Fibroblast of skin of left quadriceps (primary cell): ENCODE data around the gene DOCK4.
"Not testable (repeated sequence)": the region's sequence is repeated elsewhere in the genome, so short reads cannot be mapped to it uniquely, and the experiment has no call there.

ENCODE experiments used
- DNase-seq, 2 experiments: peaks; one replicate each; pipeline ENCODE4 v3.0.0-alpha.2; 2013; ENCODE audit warnings: low read depth in 2 of 2

The DOCK4 gene, protein sequence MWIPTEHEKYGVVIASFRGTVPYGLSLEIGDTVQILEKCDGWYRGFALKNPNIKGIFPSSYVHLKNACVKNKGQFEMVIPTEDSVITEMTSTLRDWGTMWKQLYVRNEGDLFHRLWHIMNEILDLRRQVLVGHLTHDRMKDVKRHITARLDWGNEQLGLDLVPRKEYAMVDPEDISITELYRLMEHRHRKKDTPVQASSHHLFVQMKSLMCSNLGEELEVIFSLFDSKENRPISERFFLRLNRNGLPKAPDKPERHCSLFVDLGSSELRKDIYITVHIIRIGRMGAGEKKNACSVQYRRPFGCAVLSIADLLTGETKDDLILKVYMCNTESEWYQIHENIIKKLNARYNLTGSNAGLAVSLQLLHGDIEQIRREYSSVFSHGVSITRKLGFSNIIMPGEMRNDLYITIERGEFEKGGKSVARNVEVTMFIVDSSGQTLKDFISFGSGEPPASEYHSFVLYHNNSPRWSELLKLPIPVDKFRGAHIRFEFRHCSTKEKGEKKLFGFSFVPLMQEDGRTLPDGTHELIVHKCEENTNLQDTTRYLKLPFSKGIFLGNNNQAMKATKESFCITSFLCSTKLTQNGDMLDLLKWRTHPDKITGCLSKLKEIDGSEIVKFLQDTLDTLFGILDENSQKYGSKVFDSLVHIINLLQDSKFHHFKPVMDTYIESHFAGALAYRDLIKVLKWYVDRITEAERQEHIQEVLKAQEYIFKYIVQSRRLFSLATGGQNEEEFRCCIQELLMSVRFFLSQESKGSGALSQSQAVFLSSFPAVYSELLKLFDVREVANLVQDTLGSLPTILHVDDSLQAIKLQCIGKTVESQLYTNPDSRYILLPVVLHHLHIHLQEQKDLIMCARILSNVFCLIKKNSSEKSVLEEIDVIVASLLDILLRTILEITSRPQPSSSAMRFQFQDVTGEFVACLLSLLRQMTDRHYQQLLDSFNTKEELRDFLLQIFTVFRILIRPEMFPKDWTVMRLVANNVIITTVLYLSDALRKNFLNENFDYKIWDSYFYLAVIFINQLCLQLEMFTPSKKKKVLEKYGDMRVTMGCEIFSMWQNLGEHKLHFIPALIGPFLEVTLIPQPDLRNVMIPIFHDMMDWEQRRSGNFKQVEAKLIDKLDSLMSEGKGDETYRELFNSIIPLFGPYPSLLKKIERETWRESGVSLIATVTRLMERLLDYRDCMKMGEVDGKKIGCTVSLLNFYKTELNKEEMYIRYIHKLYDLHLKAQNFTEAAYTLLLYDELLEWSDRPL (N-terminal part only)

DNA sequence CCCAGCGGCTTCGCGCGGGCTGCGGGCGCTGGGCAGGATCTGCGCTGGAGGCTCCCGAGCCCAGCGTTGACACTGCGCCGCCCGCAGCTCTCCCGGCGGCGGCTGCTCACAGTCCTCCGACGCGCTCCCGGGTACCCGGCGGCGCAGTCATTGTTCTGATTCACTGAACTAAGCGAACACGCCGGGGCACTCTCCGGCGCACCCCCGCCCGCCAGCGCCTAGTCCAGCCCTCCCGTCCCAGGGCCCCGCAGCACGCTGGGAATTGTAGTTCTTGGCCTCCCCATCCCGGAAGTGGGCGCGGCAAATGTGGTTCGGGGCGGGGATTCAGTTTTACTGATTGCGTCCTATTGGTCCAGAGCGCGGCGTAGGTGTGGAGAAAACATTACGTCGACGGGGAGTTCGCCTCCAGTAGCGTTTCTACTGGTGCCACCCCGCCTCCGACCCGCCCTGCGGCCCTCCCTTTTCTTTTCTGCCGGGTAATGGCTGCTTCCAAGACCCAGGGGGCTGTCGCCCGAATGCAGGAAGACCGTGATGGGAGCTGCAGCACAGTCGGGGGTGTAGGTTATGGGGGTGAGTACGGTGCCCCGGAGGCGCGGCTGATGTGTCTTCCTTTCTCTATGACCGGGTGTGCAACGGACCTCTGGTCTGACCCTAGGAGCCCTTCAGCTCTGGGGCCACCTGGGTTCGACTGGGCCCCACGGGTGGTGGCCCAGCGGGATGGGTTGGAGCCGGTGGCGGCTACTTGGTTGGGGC lies at the start of gene DOCK4, which contains the start of gene ZNF277:
TSS of gene DOCK4 (minus strand) at position 162 of the 753 bp plus-strand sequence. CDS start 261 bp downstream, outside the sequence.
TSS of gene ZNF277 (plus strand) at position 458 of the 753 bp plus-strand sequence. CDS start at position 480, 22 bp downstream.
- peak; percentile 99 for DNase-seq

DNA sequence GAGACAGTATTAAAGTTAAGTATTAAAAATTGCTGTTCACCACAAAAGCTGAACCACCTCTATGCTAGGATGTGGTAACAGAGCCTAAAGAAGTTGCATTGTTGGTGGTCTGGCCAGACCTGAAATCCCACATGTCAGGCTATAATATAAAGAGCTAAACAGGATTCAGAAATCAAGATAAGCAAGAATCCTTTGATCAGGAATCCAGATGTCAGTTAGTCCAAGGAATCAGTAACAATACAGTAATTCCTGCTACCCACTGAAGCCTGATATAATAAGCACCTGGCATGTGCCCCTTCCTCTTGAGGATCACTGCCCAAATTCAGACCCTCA lies 49.2 kb upstream of the DOCK4 start:
- DNase-seq, result no peak

DNA sequence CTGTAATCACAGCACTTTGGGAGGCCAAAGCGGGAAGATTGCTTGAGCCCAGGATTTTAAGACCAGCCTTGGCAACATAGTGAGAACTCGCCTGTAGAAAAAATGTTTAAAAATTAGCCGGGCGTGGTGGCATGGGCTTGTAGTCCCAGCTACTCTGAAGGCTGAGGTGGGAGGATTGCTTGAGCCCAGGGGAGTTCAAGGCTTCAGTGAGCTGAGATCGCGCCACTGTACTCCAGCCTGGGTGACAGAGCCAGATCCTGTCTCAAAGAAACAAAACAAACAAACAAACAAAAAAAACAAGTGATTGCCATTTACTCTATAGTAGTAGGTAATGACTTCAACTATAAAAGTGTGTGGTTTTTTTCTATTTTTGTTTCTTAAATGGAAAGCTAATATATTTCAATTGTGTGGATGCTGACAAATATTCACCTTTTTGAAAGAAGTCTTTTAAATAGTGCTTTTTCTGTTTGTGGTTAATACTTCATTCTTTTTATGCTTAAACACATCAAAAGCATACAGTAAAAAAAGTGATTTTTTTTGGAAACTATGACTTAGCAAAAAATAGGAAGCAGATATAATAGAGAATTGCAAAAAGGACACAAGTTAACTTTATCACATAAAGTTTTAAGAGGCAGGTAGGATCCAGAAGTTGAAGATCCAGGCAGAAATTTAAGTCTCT lies 48.6 kb upstream of the DOCK4 start:
- DNase-seq, result no peak

DNA sequence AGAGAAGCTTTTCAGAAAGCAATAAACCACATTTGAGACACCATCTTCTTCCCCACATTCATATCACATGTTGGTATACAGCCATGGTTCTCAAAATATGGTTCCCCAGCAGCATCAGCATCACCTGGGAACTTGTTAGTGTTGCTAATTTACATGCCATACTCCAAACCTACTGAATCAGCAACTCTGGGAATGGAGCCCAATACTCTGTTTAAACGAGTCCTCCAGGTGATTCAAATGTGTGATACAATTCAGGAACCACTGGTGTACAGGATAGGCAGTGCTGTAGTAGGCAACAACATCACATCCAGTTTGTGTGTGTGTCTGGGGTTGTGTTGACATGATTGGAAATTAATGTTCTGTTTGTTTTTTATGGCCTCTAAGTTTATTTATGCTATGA lies 48.0 kb upstream of the DOCK4 start:
- DNase-seq, result no peak

DNA sequence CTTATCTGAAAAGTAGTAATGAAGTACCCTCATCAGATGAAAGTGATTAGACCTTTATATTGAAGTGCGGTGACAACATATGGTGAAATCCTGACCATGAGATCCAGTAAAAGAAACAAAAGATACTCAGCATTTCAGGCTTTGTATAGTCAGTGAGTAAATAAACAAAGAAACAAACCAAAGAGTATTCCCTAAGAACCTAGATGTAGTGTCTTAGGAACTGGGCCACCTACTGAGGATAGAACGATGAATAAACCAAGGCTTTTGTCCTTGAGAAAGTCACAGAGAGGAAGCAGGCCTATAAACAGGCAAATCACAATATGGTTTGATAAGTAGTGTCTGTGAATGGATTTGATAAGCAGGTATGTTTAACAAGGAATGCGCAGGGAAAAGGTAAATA lies 46.5 kb upstream of the DOCK4 start:
- DNase-seq, result no peak

DNA sequence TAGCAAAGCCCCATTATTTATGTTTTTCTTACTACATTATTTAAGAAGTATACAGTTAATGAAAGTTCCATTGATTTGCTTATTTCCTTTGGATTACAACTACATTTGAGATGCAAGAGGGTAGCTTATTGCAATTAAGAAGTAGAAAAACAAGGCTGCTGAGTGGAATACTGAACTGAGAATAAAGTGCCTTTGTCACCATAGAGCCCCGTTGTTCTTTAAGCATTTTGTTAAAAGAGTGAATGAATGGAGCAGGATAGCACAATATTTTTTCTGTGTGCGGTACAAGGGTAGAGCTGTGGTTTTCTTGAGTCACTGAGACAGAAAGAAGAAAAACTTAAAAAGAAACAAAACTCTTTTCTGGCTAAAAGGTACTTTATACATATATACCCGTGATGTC lies 45.9 kb upstream of the DOCK4 start:
- no peak for DNase-seq

DNA sequence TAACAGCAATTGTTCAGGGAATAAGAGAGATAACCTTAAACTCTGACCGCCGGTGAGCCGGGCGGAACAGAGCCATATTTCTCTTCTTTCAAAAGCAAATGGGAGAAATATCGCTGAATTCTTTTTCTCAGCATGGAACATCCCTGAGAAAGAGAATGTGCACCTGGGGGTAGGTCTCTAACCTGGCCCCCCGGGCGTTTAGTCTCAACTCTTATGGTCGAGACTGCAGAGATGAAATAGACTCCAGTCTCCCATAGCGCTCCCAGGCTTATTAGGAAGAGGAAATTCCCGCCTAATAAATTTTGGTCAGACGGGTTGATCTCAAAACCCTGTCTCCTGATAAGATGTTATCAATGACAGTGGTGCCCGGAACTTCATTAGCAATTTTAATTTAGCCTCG lies 43.8 kb upstream of the DOCK4 start:
- DNase-seq, result not testable (repeated sequence)

DNA sequence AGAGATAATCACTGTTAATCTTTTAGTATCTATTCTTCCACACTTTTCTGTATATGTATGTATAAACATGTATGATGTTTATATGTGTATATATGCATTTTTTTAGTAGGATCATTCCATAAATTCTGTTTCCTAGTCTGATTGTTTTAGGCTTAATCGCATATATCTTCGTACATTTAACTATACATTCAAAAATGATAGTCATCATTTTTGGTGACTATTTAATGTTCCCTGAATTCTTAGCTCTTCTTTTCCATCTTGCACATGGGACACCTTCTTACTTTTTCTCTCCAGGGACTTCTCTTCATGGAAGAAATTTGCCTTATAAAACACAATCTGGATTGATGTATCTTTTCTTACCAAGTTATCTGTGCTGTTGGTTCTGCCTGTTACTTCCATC lies 42.4 kb upstream of the DOCK4 start:
- no peak for DNase-seq

DNA sequence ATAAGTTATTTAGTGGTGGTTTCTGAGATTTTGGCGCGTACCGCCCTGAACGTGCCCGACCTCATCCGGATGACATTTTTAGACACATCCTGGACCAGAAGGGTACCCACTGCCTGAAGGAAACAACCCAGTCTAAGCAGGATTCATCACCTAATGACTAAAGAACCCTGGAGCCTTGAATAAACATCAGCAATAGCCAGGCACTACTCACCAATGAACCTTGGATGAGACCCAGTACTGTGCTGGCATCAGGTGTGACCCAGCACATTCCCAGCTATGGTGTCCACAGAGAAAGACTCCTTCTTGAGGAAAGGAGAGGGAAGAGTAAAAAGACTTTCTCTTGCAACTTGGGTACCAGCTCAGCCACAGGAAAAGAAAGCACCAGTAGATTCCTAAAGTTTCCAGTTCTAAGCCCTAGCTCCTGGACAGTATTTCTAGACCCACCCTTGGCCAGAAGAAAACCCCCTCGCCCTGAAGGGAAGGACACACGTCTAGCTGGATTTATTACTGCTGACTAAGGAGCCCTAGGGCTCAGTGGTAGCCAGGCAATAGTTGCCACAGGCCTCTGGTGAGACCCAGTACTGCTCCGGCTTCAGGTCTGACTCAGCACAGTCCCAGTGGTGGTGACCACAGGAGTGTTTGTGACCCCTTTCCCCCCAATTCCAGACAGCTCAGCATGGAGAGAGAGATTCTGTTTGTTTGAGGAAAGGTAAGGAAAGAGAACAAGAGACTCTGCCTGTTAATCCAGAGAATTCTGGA lies 32.8 kb upstream of the DOCK4 start:
- DNase-seq, result no peak

DNA sequence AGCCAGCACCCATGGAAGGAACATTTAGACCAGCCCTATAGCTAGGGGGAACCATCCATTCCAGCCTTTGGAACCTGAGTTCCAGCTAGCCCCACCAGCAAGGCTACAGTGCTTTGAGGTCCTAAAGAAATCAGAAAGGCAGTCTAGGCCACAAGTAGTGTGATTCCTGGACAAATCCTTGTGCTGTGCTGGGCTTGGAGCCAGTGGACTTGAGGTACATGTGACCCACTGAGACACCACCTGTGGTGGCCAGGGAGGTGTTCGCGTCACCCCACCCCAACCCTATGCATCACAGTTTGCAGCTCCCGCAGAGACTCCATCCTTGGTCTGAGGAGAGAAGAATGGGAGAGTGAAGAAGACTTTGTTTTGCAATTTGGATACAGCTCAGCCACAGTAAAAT lies 32.1 kb upstream of the DOCK4 start:
- no peak for DNase-seq

DNA sequence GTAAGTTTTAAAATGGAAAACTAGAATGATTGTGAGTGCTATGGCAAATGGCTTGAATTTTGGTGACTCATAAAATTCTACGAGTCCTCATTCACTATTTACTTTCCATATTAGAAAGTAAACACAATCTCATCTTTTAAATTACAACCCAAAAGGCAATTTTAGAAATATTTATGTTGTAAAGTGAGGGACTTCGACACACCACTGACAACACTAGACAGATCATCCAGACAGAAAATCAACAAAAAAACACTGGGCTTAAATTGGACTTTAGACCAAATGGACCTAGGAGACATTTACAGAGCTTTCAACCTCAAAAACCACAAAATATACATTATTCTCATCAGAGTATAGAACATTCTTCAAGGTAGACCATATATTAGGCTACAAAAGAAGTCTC lies 30.4 kb upstream of the DOCK4 start:
- DNase-seq, result no peak

DNA sequence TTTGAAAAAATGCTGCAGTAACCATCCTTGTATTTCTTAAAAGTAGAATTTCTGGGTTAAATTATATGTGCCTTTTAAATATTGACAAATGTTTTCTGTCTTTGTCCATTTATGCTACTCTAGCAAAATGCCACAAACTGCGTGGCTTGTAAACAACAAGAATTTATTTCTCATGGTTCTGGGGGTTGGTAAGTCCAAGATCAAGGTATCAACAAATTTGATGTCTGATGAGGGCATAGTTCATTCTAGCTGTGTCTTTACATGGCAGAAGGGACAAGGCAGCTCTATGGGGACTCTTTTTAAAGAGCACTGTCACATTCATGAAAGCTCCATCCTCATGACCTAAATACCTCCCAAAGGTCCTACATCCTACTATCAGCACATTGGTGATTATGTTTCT lies 27.9 kb upstream of the DOCK4 start:
- no peak for DNase-seq

DNA sequence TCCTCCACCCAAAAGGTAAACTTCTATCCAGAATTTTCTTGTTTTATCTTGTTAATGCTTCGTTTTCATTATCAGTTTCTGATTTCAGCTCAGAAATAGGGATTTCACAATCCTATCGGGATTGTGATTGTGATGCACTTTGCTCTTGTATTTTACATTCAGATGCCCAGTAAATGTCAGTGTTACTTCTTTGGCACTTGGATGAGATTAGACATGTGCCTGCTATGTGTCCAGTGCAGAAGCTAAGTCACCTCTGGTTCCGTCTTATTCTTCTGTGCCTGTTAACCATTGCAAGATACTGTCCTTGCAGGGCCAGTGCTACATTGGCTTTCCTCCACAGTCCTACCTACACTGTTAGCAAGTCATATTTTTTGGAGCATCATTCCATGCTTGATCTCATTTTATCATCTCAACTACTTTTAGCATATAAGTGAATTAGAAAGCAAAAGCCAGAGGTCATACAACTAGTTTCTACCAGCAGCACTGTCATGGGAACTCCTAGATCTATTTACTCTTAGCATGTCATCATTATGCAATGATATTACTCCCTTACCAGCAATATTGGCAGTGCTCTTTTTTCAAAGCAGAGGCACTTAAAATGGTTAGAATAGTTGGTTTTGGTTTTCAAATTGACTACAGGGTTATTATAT lies 27.0 kb upstream of the DOCK4 start:
- DNase-seq, result no peak

DNA sequence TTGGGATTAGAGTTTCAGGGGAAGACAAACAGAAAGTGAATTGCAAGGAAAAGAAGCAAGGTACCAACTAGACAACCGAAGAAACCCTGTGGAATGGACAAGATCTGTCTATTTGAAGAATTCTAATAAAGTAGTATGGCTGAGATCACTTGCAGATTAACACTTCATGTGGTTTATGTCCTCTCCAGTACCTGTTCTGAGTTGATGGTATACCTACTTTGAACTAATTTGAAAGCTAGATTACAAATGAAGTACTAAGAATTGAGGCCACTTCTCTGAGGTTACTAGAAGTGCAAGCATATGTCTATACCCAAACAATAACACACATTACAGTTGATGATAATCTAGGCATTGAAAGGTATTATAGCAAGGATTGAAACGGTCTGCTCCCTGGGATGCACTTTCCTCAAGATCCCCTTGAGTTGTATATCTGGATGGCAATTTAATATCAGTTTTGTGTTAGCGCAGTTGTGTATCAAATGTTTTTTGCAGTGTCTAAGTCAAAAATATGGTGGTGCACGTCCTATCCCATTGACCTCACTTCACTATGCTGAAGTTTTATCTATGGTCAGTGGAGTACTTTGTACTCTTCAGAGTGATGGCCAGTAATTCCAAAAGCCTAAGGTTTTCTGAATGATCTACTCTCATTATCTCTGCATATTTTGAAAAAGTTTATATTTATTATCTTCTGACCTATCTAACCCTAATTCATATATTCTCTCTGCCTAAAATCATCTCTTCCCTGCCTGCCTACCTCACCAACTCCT lies 26.2 kb upstream of the DOCK4 start:
- no peak for DNase-seq

DNA sequence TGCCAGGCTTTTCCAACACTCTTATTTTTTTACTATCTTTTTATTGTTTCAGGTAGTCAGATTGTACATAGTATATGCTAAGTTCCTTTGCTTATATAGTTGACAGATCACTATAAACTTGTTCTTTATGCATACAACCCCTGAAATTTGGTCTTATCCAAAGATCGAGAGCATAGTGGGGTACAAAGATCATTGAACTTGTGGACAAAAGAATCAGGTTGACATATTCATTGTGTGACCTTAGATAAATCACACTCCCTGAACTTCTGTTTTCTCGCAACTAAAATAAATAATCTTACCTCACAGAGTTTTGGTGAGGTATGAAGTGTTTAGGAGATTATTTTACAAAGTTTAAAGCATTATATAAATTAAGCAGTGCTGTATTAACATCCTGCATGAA lies 22.4 kb upstream of the DOCK4 start:
- no peak for DNase-seq

DNA sequence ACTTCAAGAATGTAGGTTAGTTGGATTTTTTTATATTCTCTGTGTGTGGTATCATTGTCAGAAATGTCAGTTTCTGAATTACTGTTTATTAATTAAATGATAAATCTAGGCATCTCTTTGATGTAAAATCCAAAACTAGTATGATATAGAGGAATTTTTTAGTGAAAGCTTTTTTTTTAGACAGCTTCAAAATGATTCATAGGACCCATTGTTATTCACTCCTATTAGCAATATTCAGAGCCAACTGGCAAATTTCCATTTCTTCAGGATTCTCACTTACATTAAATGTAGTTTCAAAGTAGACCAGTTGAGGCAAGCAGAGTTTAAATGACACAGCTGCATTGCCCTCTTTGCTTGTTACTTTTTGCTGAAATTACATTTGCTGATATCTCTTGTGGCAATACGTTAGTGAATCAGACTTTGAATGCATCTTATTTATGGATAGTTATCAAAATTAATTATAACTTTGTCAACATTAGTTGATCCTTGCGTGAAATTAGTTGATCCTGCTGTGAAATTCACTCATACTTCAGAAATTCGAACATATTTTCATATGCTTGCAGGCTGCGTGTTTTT lies 20.6 kb upstream of the DOCK4 start:
- no peak for DNase-seq

DNA sequence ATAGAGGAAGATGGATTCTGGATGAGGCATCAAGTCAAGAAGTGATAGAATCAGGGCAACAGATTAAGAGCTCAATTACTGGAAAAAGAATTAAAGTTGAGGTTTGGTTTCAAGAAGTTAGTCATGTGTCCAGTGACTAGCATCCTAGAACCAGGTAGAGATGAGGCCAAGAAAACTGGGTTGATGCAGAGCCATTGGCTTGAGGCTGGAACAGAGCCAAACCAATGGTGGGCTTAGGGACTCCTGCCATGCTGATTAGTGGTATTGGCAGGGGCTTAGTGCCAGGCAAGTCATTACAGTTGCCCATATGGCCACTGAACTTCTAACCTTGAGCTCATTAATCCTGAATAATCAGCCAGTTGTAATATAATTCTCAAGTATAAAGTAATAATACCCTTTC lies 18.8 kb upstream of the DOCK4 start:
- DNase-seq, result no peak

DNA sequence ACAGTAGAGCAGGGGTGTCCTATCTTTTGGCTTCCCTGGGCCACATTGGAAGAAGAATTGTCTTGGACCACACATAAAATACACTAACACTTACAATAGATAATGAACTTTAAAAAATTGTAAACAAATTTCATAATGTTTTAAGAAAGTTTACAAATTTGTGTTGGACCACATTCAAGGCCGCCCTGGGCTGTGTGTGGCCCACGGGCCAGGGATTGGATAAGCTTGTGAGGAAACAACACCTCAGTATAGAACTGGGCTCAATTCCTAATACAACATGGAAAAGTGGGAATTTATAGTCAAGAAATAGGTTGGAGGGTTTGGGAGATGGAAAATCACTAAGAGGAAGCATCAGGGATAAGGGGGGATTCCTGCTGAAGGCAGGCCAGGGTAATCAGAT lies 18.0 kb upstream of the DOCK4 start:
- no peak for DNase-seq
